Endometrial microvascular endothelial cells (primary cell): ENCODE data around the gene SGSM2. TPM values are rescaled to one million over a fixed set of nuclear protein-coding genes. Genes with fewer than 3 reads are reported as not detected.
"Not testable (repeated sequence)": the region's sequence is repeated elsewhere in the genome, so short reads cannot be mapped to it uniquely, and the experiment has no call there.

Source experiments
- in situ Hi-C: cut with HindIII; loops from 2 replicates; pipeline ENCODE4 v1.10.0; 2017; ENCODE audit warnings: low sequenced_read_pairs, low pct_unique_long_range_greater_than_20kb; ENCODE audit errors: inconsistent ontology term
- total RNA-seq: library from RNA; depleted of rRNA; stranded (reverse); fragments of >200 nt; gene quantifications from one replicate; pipeline ENCODE4 v1.2.3, GENCODE V29; 2015; ENCODE audit errors: inconsistent ontology term

SGSM2 gene, protein sequence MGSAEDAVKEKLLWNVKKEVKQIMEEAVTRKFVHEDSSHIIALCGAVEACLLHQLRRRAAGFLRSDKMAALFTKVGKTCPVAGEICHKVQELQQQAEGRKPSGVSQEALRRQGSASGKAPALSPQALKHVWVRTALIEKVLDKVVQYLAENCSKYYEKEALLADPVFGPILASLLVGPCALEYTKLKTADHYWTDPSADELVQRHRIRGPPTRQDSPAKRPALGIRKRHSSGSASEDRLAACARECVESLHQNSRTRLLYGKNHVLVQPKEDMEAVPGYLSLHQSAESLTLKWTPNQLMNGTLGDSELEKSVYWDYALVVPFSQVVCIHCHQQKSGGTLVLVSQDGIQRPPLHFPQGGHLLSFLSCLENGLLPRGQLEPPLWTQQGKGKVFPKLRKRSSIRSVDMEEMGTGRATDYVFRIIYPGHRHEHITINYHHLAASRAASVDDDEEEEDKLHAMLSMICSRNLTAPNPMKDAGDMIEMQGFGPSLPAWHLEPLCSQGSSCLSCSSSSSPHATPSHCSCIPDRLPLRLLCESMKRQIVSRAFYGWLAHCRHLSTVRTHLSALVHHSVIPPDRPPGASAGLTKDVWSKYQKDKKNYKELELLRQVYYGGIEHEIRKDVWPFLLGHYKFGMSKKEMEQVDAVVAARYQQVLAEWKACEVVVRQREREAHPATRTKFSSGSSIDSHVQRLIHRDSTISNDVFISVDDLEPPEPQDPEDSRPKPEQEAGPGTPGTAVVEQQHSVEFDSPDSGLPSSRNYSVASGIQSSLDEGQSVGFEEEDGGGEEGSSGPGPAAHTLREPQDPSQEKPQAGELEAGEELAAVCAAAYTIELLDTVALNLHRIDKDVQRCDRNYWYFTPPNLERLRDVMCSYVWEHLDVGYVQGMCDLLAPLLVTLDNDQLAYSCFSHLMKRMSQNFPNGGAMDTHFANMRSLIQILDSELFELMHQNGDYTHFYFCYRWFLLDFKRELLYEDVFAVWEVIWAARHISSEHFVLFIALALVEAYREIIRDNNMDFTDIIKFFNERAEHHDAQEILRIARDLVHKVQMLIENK
- 34.8 TPM for total RNA-seq

DNA sequence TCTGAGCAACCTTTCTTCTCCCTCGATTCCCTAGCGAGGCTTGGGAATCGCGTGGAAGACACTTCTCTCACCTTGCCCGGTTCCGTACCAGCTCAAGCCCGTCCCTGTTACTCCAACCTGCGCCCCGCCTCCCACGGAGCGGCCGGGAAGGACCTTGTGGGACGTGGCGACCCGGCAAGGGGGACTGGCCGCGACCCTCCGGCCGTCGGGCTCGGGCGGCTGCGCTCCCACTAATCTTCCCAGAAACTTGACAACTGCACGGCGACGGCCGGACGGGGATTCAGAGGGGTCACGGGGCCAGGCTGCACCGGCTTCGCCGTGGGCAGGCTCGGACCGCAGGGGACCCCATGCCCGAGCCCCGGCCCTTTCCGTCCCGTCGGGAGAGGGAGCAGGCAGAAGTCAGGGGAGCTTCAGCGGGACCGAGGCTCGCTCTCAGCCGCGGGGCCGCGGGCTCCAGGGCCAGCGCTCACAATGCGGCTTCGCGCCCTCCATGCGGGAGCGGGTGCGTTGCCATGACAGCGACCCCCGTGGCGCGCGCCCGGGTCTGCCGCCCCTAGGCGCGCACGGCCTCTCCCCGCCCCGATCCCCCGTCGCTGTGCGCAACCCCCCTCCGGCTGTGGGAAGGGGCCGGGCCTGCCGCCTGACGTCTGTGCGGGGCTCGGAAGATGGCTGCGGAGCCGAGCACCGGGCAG lies at the start of gene SGSM2:
Gene SGSM2 (plus strand): TSS at position 650 of the 692 bp plus-strand sequence. CDS start 188 bp downstream, outside the sequence.
- in situ Hi-C loops, result no loop called here

DNA sequence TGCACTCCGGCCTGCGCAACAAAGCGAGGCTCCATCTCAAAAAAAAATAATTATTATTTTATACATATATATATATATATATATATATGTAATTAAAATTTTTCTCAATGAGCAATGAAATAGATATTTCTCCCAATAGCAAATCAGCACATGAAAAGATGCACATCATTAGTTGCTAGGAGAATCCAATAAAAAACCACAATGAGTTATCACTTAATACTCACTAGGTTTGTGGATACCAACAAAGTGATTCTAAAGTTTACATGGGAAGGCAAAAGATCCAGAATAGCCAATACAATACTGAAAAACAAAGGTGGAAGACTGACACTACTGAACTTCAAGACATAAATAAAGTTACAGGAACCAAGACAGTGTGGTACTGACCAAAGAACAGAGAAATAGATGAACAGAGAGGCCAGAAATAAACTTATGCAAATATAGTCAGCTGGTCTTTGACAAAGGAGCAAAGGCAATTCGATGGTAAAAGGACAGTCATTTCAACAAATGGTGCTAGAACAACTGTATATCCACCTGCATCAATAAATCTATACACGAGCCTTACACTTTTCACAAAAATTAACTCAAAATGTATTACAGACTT lies 47.3 kb upstream of the SGSM2 start:
- in situ Hi-C loops, result no loop called here

DNA sequence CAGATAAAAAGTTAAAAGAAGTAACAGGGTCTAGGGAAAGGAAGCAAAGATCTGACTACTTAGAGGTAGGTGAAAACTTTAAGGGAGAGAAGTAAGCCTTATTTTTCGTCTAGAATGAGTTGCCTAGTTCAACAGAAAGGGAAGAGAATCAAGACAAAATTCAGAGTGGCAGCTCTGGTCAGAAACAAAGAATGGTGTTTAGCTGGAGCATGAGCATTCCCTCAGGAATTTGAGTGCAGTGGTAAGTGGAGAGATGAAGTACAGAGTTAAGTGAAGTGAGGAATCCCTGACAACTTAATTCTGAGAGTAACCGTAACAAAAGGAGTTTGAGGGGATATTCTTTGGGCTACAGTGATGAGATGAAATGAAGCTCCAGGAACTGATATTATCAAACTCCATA lies 45.2 kb upstream of the SGSM2 start:
- in situ Hi-C loops, result no loop called here

DNA sequence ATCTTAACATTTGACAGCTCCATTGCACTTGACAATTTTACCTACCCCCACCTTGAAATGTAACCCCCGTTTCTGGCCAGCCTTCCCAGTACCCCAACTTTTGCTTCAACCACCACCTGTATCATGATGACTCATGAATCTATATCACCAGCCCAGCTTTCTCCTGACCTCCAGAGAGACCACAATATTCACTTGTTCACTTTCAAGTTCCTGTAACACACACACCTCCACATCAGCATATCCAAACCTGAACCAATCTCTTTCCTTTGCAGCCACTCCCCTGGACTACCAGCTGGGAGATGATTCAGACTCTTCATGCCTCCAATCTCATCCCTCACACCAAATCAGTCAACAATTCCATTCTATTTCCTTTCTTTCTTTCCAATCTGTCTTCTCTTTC lies 41.7 kb upstream of the SGSM2 start:
- in situ Hi-C loops, result no loop called here

DNA sequence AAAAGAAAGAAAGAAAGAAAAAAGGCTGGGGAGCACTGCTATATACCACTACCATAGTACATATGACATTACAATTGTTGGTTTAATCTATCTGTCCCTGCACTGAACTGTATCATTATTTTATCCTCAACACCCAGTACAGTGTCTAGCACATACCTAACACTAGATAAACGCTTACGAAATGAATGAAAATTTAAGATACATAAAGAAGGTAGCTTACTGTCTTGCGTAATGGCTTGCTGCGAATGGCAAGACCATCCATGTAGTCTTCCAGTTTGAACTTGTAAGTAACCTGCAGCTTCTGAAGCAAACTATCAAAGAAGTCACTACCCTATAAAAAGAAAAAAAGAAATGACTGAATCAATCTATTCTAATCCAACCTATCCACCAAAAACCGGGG lies 40.3 kb upstream of the SGSM2 start:
- in situ Hi-C loops, result no loop called here

DNA sequence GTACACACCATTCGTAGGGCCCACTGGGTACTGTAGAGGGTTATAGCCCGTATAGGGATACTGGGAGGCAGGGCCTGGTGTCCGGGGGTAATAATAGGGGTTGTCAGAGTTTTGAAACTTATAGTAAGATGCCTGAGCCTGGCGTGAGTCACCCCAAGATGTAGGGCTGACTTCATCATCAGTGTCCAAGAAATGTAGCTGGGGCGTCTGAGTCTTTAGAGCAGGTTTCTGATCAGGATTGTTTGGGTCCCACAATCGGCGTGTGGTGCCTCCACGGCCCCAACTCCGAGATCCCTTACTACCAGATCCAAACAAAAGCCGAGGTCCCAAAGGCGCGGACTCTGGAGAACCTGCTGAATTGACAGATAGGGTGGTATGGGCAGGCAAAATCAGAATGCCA lies 38.2 kb upstream of the SGSM2 start:
- in situ Hi-C loops, result no loop called here

DNA sequence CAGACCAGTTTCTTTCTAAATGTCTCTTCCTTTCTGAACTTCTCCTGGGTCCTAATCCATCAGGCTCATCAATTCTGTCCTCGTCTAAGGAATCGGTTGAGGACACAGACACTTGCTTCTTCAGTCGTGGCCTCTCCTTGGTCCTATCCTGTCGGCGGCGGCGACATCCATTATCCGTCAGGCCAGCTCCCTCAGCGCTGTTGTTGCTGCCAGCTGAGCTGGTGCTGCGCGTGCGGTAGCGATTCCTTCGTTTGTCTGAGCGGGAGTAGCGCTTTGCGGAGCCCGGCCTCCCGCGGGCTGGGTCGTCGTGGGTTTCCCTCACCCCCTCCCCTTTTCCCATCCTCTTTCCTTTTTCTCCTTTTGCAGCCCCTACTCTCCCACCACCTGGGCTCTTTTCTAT lies 37.5 kb upstream of the SGSM2 start:
- in situ Hi-C loops, result no loop called here

DNA sequence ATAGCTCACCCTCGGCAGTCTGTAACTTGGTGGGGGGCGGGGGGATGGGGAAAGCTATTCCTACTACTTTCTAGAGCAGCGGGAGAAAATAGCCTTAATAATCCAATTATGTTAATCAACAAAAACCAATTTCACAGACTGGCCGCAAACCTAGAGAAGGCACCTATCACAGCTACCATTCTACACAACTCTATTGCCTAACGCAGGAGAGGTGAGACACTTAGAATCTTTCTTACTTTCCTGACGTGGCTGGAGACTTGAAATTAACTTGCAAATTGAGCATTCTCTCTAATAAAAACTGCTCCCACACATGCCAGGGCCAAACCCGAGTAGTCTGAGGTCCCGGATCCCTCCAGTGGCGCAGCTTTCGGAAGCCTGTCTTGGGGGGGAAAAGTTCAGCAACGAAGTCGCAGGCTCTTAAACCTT lies 34.5 kb upstream of the SGSM2 start:
- in situ Hi-C loops, result no loop called here

DNA sequence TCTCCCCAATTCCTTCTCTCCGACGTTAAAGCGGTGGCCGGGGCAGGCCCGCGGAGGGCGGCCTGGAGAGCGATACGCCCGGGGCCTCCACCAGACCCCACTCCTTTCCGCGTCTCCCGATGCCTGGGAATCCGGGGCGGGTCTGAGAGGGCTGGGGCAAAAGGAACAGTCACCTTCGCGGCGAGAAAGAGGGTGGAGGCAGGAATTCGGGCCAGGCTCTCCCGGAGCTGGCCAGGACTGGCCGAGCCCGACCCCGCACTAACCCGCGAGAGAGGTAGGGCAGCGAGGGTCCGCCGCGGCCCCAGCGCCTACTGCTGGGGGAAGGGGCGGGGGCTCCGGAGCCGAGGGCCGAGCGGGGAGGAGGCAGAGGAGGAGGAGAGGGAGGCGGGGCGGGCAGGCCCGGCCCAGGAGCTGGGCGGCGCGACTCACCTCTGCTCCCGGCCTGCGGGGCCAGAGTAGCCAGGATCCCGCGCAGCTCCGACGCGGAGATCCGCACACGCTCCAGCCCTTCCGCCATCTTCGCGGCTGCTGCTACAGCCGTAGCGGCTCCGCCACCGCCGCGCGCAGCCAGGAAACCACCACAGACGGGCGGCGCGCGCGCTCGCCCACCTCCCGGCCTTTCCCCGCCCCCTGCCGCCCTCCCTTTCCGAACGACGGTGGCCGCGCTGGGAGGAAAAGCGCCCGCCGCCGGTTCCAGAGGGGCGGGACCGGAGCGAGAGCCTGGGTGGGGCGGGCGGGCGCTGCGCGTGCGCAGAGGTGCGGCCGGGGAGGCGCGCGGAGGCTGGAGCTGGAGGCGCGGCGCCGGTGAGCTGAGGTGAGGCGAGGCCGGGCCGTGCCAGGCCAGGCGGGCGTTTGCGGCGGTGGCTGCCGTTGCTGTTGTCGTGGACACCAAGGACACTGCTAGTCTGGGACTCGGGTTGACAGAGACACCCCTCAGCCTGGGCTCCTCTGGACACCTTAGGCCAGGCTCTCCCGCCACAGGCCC lies 33.8 kb upstream of the SGSM2 start, which contains the start of the genes SMG6 and SRR:
Gene SMG6 (minus strand): TSS at position 582 of the 985 bp plus-strand sequence. CDS start 65 bp downstream, at position 517.
Gene SRR (plus strand): TSS at position 747 of the 985 bp plus-strand sequence. CDS start 11,611 bp downstream, outside the sequence.
- in situ Hi-C loops, result no loop called here

DNA sequence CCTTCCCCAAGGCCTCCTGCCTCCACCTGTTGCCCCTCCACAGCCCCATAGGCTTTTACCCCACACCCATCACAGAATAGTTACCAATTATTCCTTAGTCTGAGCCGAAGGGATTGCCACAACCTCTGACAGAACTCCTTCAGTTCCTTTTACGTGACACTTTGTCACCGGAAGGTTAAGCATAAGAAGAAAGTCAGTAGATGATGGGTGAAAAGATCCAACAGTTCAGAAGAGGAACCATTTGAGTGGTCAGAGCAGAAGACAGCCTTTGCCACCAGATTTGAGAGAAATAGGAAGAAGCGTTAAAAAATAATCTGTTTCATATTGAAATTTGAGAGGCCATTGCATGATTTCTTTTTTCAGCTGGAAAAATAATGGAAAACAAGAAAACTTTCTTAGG lies 32.4 kb upstream of the SGSM2 start:
- in situ Hi-C loops, result no loop called here

DNA sequence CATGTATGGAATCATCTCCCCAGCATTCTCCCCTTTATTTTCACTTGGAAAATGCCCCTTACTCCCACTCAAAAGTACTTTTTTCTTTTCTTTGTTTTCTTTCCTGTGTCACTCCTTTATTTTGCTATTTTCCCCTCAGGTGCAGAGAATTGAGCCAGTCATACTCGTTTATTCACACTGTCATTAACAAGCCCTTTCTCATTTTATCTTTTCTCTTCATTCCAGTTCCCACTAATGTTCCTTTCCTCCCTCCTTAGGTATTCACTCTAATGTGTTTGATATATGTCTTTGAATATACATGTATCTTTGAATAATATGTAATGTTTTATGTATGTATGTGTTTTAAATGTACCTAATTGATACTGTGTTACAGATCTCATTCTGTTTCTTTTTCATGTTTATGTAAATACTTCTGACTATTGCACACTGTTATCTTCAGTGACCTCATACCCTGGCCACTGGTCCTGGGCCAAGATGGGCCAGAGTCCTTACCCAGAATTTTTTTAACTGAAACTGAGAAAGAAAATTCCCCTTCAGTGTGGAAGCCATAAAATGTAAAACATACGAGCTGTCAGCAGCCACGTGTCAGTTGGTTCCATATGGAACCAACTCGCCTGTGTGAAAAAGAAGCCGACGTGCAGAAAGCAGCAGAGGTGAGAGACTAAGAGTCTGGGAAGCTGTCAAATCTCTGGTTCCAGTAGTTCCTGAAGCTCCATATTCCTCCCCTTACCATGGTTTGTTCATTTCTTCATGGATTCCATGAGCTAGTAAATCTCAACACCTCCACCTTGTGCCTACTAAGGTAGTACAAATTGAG lies 27.8 kb upstream of the SGSM2 start:
- in situ Hi-C loops, result no loop called here

DNA sequence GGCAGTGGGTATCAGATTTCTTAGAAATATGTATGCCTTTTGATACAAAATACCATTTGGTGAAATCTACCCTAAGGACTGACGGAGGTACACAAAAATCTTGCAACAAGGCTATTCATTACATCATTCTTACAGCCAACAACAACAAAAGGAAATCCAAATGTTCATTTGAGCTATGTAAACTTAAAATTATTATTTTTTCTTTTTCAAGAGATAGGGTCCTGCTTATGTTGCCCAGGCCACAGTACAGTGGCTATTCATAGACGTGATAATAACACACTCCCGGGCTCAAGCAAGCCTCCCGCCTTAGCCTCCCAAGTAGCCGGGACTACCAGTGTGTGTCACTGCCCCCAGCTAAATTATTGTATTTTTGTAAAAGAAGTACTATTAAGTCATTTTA lies 24.6 kb upstream of the SGSM2 start:
- in situ Hi-C loops, result no loop called here

DNA sequence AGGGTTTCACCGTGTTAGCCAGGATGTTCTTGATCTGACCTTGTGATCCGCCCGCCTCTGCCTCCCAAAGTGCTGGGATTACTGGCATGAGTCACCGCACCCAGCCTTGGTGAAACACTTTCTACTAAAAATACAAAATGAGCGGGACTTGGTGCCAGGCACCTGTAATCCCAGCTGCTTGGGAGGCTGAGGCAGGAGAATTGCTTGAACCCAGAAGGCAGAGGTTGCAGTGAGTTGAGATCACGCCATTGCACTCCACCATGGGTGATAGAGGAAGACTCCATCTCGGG lies 20.4 kb upstream of the SGSM2 start:
- in situ Hi-C loops, result not testable (repeated sequence)

DNA sequence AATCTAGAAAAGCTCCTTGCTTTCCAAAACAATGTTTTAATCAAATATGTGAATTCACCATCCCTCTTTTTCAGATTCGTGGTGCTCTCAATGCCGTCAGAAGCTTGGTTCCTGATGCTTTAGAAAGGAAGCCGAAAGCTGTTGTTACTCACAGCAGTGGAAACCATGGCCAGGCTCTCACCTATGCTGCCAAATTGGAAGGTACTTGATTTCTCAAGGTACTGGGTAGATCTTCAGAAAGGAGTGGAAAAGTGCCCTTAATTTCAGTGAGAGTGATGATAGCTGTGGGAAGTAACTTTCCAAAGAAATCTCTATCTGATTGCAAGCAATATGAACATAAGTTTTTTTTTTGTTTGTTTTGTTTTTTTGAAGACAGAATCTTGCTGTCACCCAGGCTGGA lies 19.5 kb upstream of the SGSM2 start:
- in situ Hi-C loops, result no loop called here

DNA sequence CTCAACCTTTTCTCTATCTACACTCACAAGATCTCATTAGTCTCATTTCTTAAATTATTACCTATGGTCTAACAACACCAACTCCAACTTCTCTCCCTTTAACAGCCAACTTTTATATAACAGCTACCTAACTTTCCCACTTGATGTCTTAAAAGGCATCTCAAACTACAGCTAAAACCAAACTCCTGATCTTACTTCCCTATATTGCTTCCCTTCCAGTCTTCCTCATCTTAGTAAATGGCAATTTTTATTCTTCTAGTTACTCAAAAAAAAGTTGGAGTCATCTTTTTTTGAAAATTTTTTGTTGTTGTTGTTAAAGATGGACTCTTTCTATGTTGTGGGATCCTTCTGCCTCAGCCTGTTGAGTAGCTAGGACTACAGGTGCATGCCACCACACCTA lies 18.2 kb upstream of the SGSM2 start:
- in situ Hi-C loops, result no loop called here

DNA sequence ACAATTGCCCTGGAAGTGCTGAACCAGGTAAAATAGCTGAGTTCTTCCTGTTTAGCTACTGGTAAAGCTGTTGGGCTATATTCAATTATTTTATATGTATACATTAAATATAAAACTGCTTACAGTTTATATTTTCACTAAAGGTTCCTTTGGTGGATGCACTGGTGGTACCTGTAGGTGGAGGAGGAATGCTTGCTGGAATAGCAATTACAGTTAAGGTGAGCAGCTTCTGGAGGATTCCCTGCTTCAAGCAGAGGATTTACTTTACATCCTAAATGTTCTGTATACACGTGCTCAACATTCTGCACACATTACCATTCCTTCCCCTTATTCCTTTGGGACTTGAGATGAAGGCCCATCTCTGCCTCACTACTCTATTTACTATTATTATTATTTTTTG lies 15.9 kb upstream of the SGSM2 start:
- in situ Hi-C loops, result no loop called here
